ENCODE measurements around the gene GLYAT. TPM values are rescaled to one million over a fixed set of nuclear protein-coding genes. Genes with fewer than 3 reads are reported as not detected.

GLYAT gene
- total RNA-seq, 1 donor: not detected

GRCh38 chr11:58757439-58757838, 25.7 kb upstream of the GLYAT start:
- DNase-seq (ENCODE audit: insufficient read length, low spot score, missing footprints): no peak
- Histone ChIP-seq H3K4me1 (ENCODE audit: insufficient read depth, low read length) (no peaks in the 10 kb centered on the region), H3K4me2 (ENCODE audit: insufficient read depth, low read length) (no peak overlapping the region), H3K4me3 (ENCODE audit: insufficient read depth, low read length) (no peak overlapping the region), H3K9me3 (ENCODE audit: low read depth, low read length) (no peaks in the 10 kb centered on the region), H4K20me1 (ENCODE audit: insufficient read depth, low read length) (no peaks in the 10 kb centered on the region), H3K27me3 (ENCODE audit: insufficient read depth, low read length) (no peaks in the 10 kb centered on the region), H3K79me2 (ENCODE audit: insufficient read depth, low read length) (no peaks in the 10 kb centered on the region), H2AFZ (ENCODE audit: low read length) (no peak overlapping the region), H3K36me3 (ENCODE audit: insufficient read depth, low read length) (no peaks in the 10 kb centered on the region), H3K27ac (ENCODE audit: low read depth, low read length) (no peak overlapping the region)
- TF ChIP-seq, protein P1, sequence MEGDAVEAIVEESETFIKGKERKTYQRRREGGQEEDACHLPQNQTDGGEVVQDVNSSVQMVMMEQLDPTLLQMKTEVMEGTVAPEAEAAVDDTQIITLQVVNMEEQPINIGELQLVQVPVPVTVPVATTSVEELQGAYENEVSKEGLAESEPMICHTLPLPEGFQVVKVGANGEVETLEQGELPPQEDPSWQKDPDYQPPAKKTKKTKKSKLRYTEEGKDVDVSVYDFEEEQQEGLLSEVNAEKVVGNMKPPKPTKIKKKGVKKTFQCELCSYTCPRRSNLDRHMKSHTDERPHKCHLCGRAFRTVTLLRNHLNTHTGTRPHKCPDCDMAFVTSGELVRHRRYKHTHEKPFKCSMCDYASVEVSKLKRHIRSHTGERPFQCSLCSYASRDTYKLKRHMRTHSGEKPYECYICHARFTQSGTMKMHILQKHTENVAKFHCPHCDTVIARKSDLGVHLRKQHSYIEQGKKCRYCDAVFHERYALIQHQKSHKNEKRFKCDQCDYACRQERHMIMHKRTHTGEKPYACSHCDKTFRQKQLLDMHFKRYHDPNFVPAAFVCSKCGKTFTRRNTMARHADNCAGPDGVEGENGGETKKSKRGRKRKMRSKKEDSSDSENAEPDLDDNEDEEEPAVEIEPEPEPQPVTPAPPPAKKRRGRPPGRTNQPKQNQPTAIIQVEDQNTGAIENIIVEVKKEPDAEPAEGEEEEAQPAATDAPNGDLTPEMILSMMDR (IDR thresholded peaks at IDR 0.05; ENCODE audit: extremely low read depth, low read depth, low read length): no peak

GRCh38 chr11:58745705-58746364, 14.1 kb upstream of the GLYAT start:
- Histone ChIP-seq H2AFZ (ENCODE audit: low read length) (no peak overlapping the region), H3K27ac (ENCODE audit: low read depth, low read length) (no peak overlapping the region), H3K4me1 (ENCODE audit: insufficient read depth, low read length) (no peaks in the 10 kb centered on the region), H3K9me3 (ENCODE audit: low read depth, low read length) (no peaks in the 10 kb centered on the region), H3K4me3 (ENCODE audit: insufficient read depth, low read length) (no peak overlapping the region), H3K4me2 (ENCODE audit: insufficient read depth, low read length) (no peak overlapping the region), H3K27me3 (ENCODE audit: insufficient read depth, low read length) (no peaks in the 10 kb centered on the region), H3K36me3 (ENCODE audit: insufficient read depth, low read length) (no peaks in the 10 kb centered on the region), H3K79me2 (ENCODE audit: insufficient read depth, low read length) (no peaks in the 10 kb centered on the region), H4K20me1 (ENCODE audit: insufficient read depth, low read length) (no peaks in the 10 kb centered on the region)
- TF ChIP-seq, protein P1 (IDR thresholded peaks at IDR 0.05; ENCODE audit: extremely low read depth, low read depth, low read length): no peak
- DNase-seq (ENCODE audit: insufficient read length, low spot score, missing footprints): no peak

- Histone ChIP-seq H2AFZ (ENCODE audit: low read length) (no peak overlapping the region), H3K9me3 (ENCODE audit: low read depth, low read length) (no peaks in the 10 kb centered on the region), H3K27me3 (ENCODE audit: insufficient read depth, low read length) (no peaks in the 10 kb centered on the region), H3K4me3 (ENCODE audit: insufficient read depth, low read length) (no peak overlapping the region), H3K4me2 (ENCODE audit: insufficient read depth, low read length) (no peak overlapping the region), H3K4me1 (ENCODE audit: insufficient read depth, low read length) (no peaks in the 10 kb centered on the region), H3K27ac (ENCODE audit: low read depth, low read length) (no peak overlapping the region), H4K20me1 (ENCODE audit: insufficient read depth, low read length) (no peaks in the 10 kb centered on the region), H3K36me3 (ENCODE audit: insufficient read depth, low read length) (no peaks in the 10 kb centered on the region), H3K79me2 (ENCODE audit: insufficient read depth, low read length) (no peaks in the 10 kb centered on the region)
- DNase-seq (ENCODE audit: insufficient read length, low spot score, missing footprints): no peak
- TF ChIP-seq, protein P1 (IDR thresholded peaks at IDR 0.05; ENCODE audit: extremely low read depth, low read depth, low read length): no peak
Measured at GRCh38 chr11:58744988-58745704, 13.4 kb upstream of the GLYAT start.
